GM12878 (cell line): ENCODE measurements around the gene LTB. TPM values are rescaled to one million over a fixed set of nuclear protein-coding genes. Genes with fewer than 3 reads are reported as not detected.

ENCODE experiments used
- ATAC-seq: fragments of 200-7000 bp; cut with Tn5 transposase; 3 replicates; pipeline ENCODE4 v1.9.1; 2020; ENCODE audit warnings: mild to moderate bottlenecking, moderate library complexity
- BruUV-seq: library from RNA; stranded (reverse); fragments of 400-500 nt; replicated peaks from 2 replicates; lab custom pipeline; 2021; lab: Mats Ljungman, UMichigan
- CTCF ChIA-PET: fragments of 300-600 bp; sonication (Branson Sonifier 250); formaldehyde crosslinking; extraction: SDS; loops from one replicate; lab custom pipeline; 2021; ENCODE audit warnings: inconsistent platforms; lab: Yijun Ruan, JAX
- POLR2A ChIA-PET: fragments of 350-600 bp; formaldehyde crosslinking; extraction: SDS; loops from one replicate; lab custom pipeline; 2021; ENCODE audit warnings: inconsistent platforms; lab: Charles Lee
- RAD21 ChIA-PET: fragments of 300-600 bp; sonication (Branson Sonifier 250); formaldehyde crosslinking; loops from one replicate; lab custom pipeline; 2023; ENCODE audit warnings: antibody characterized with exemption; ENCODE audit not compliant: unreplicated experiment; lab: Charles Lee
- SMC1A ChIA-PET: fragments of 300-600 bp; sonication (Branson Sonifier 250); formaldehyde crosslinking; loops from one replicate; lab custom pipeline; 2023; ENCODE audit not compliant: unreplicated experiment, uncharacterized antibody; lab: Charles Lee
- DNase-seq: peaks from one replicate; pipeline ENCODE4 v3.0.0-alpha.2; 2011; ENCODE audit warnings: low read depth, low spot score
- FAIRE-seq: peaks from 3 replicates; lab custom pipeline; 2011; peaks lifted over from hg19 to GRCh38; lab: Jason Lieb, UNC
- H2AFZ ChIP-seq: 2 replicates; pipeline ENCODE4 v1.6.0; 2011; ENCODE audit warnings: low read depth, low read length, control low read depth; ENCODE audit not compliant: control insufficient read depth
- H3K27ac ChIP-seq: 2 replicates; pipeline ENCODE4 v1.5.1; 2011; ENCODE audit warnings: control low read depth; ENCODE audit not compliant: control insufficient read depth, insufficient read depth
- H3K27me3 ChIP-seq, 2 experiments: replicated peaks in 1 of 2; 2 replicates each; pipeline versions ENCODE4 v1.6.0 to v1.6.1; 2011; ENCODE audit warnings: low read length in 1 of 2; ENCODE audit not compliant: control insufficient read depth in 2 of 2, insufficient read depth in 2 of 2
- H3K36me3 ChIP-seq, 2 experiments: 2 replicates each; pipeline ENCODE4 v1.5.1; 2011; ENCODE audit warnings: low read length in 1 of 2; ENCODE audit not compliant: control insufficient read depth in 2 of 2, insufficient read depth in 2 of 2
- H3K4me1 ChIP-seq: 2 replicates; pipeline ENCODE4 v1.6.1; 2011; ENCODE audit warnings: mild to moderate bottlenecking, low read length, moderate library complexity, mixed read lengths; ENCODE audit not compliant: control insufficient read depth, insufficient read depth
- H3K4me2 ChIP-seq: 2 replicates; pipeline ENCODE4 v1.6.0; 2011; ENCODE audit warnings: control low read depth; ENCODE audit not compliant: control insufficient read depth, insufficient read depth
- H3K4me3 ChIP-seq: fragments of 200-600 bp; sonication (generic); 2 replicates; pipeline ENCODE4 v1.5.1; 2016
- H3K79me2 ChIP-seq: 2 replicates; pipeline ENCODE4 v1.6.0; 2011; ENCODE audit warnings: low read length; ENCODE audit not compliant: control insufficient read depth, insufficient read depth
- H3K9ac ChIP-seq: 2 replicates; pipeline ENCODE4 v1.8.0; 2011; ENCODE audit warnings: low read length, control low read depth, mixed read lengths; ENCODE audit not compliant: control insufficient read depth, insufficient read depth
- H3K9me3 ChIP-seq: replicated peaks from 3 replicates; pipeline ENCODE4 v1.5.1; 2011; ENCODE audit warnings: mild to moderate bottlenecking, low read length; ENCODE audit not compliant: control insufficient read depth, insufficient read depth
- H4K20me1 ChIP-seq: 2 replicates; pipeline ENCODE4 v1.6.0; 2011; ENCODE audit not compliant: control insufficient read depth, insufficient read depth
- ATF2 ChIP-seq: IDR thresholded peaks from 2 replicates; pipeline ENCODE4 v1.6.1; 2012; ENCODE audit warnings: low read length, inconsistent platforms
- CREB1 ChIP-seq: IDR thresholded peaks from 2 replicates; pipeline ENCODE4 v1.6.1; 2012; ENCODE audit warnings: low read depth, mild to moderate bottlenecking, inconsistent platforms
- POLR2A ChIP-seq: IDR thresholded peaks from 2 replicates; pipeline ENCODE4 v1.6.1; 2011; ENCODE audit warnings: low read depth, mild to moderate bottlenecking, low read length
- RAD21 ChIP-seq: IDR thresholded peaks from 2 replicates; pipeline ENCODE4 v1.6.1; 2011; ENCODE audit warnings: mild to moderate bottlenecking, low read depth, low read length, moderate library complexity; ENCODE audit not compliant: insufficient read depth
- RB1 ChIP-seq: fragments of 450-650 bp; formaldehyde crosslinking; IDR thresholded peaks from 2 replicates; pipeline ENCODE4 v1.6.1; 2017; ENCODE audit warnings: mild to moderate bottlenecking, borderline replicate concordance
- RUNX3 ChIP-seq: IDR thresholded peaks from 2 replicates; pipeline ENCODE4 v1.6.1; 2012; ENCODE audit warnings: low read length, inconsistent platforms
- SIN3A ChIP-seq: IDR thresholded peaks from 2 replicates; pipeline ENCODE4 v1.6.1; 2012; ENCODE audit warnings: low read depth, low read length, improper control_type of control experiment
- SMAD1 ChIP-seq: fragments of 450-650 bp; IDR thresholded peaks from 2 replicates; pipeline ENCODE4 v1.6.1; 2018; ENCODE audit warnings: mild to moderate bottlenecking, low read depth; ENCODE audit not compliant: partially characterized antibody
- STAT3 ChIP-seq: IDR thresholded peaks from 2 replicates; pipeline ENCODE4 v1.6.1; 2011; ENCODE audit warnings: low read depth, low read length, improper control_type of control experiment
- ZNF687 ChIP-seq: fragments of 450-650 bp; IDR thresholded peaks from 2 replicates; pipeline ENCODE4 v1.6.1; 2017; ENCODE audit warnings: mild to moderate bottlenecking, moderate library complexity
- WGBS: methylation state at CpG from one replicate; pipeline ENCODE4 v1.1.6; 2016; ENCODE audit warnings: low lambda C conversion rate; ENCODE audit not compliant: insufficient replicate concordance, insufficient coverage; ENCODE audit errors: missing lambda C conversion rate; 5-methylcytosine and 5-hydroxymethylcytosine counted together
- in situ Hi-C: fragments of 300-500 bp; cut with MboI; formaldehyde crosslinking; loops from 9 replicates; pipeline ENCODE4 v1.14.3; 2018; ENCODE audit warnings: mixed read lengths
- intact Hi-C: fragments of 100-400 bp; cut with micrococcal nuclease; formaldehyde crosslinking; loops from one replicate; pipeline ENCODE4 v1.14.2; 2022; ENCODE audit not compliant: unreplicated experiment
- polyA plus RNA-seq, 11 experiments: library from polyadenylated mRNA; depleted of rRNA in 4 of 11; unstranded in 6 of 11; stranded (reverse) in 5 of 11; fragments of >200 nt; fragmentation: Nextera tagmentation in 4 of 11; fragmentation: Illumina TruSeq in 1 of 11; extraction: Ambion mirVana in 4 of 11; extraction: Trizol in 1 of 11; gene quantifications; 1 replicate in 1 of 11; 2 replicates in 10 of 11; pipeline versions ENCODE4 v1.2.1 to v1.2.3, GENCODE V29; 2011 to 2016; ENCODE audit warnings: inconsistent platforms in 2 of 11, missing spikeins in 2 of 11, low read depth in 1 of 11
- total RNA-seq, 4 experiments: library from RNA; depleted of rRNA in 3 of 4; stranded (reverse); fragments of >200 nt in 3 of 4; fragmentation: Illumina TruSeq in 1 of 4; extraction: Trizol in 1 of 4; gene quantifications; 2 replicates each; pipeline versions ENCODE4 v1.2.1 to v1.2.3, GENCODE V29; 2013 to 2021

The LTB gene
- total and polyA plus RNA-seq, 10 of the 15 experiments (the other 5 are each of a cell fraction or from before 2014, with no cell fraction given): 0.71 to 74.3 (median 20.0) TPM

DNA sequence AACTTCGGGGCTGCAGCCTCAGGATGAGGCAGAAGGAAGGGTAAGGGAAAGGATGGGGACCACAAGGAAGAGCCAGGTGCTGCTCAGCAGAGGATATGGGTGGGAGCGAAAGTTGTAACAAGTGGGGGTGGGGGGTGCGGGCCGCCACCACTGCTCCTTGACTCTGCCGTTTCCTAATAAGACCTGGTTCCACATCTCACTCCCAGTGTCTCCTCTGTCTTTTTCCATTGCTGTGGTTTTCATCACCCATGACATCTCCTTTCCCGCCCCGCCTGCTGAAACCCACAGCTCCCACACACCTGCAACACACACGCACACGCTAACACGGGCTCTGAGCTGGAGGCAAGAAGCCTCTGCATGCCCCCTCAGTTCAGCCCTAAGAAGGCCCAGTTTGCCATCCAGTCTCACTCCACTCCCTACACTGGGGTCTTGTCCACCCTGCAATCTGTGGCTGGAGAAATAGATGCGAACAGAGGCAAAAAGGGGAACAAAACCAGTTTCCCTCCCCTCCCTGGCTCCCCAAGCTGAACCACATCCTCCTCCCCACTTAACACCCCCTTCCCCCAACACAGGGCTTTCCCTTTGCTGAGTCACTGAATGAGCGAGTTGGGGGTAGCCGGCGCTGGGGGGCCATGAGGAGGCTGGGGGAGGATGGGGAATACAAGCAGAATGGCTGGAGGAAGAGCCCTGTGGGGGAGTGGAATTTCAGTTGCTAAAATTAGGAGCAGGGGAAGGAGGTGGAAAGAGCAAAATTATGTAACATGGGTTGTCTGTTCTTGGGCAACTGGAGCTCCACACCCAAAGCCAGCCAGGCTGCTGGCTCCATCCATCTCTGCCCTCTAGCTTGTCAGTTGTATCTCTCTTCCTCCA, 23.4 kb downstream of the LTB start (continued):
- TF ChIP-seq RB1 (peak; percentile 72; the same call in 1 of the 2 replicates), POLR2A (peak; percentile 76), RUNX3 (peak; percentile 96), SMAD1 (peak; percentile 41), RAD21 (0 out of 2 replicates have a peak, but pooled peaks have one; percentile 31), ATF2 (peak; percentile 94), CREB1 (peak; percentile 84)

GRCh38 chr6:31558318-31558625, 24.0 kb downstream of the LTB start:
- H2AFZ ChIP-seq: no peak overlapping the region
- intact Hi-C loops: loop anchor here (2.0 kb wide), 1 partner anchor 23 kb away; no protein-coding TSS in a partner anchor
- TF ChIP-seq STAT3 (no peak), ZNF687 (no peak), SIN3A (no peak)

More at GRCh38 chr6:31558318-31558625, 24.0 kb downstream of the LTB start:
- H3K27me3 ChIP-seq: no peaks in the 10 kb centered on the region
- H3K36me3 ChIP-seq: peaks cover 0 to 7% of the 10 kb centered on the region in 2 experiments; a peak in 2 of 4 replicates
- H3K79me2 ChIP-seq: peaks cover 17% of the 10 kb centered on the region
- peak overlapping the region; percentile 99 for H3K27ac ChIP-seq
- DNase-seq (no peak), FAIRE-seq (no peak), ATAC-seq (no peak)
- H3K4me2 ChIP-seq: peak overlapping the region; percentile 94
- H3K9ac ChIP-seq: peak overlapping the region; percentile 84
- H4K20me1 ChIP-seq: no peaks in the 10 kb centered on the region
- SMC1A ChIA-PET: interaction anchor here (1.1 to 34.7 kb wide), 3 partner anchors 8 to 26 kb away, joined by 3 to 1989 read pairs (median 5); partner anchors contain the start of genes LST1, LTA, LTB and NCR3
- in situ Hi-C loops: loop anchor here (25.0 kb wide), 2 partner anchors 1054 to 1404 kb away; partner anchors contain the start of genes BRD2 and HLA-DMA
- CTCF ChIA-PET: interaction anchor here (0.6 to 34.8 kb wide), 5 partner anchors 10 to 1287 kb away, joined by 3 to 2098 read pairs (median 19); partner anchors contain the start of genes LST1, LTA, LTB and MDC1
- H3K4me3 ChIP-seq: peak overlapping the region; percentile 55; the same call in 1 of the 2 replicates
- POLR2A ChIA-PET: interaction anchor here (1.6 to 9.1 kb wide), 5 partner anchors 9 to 35 kb away, joined by 4 to 255 read pairs (median 18); partner anchors contain the start of genes LTB, NCR3 and TNF
- WGBS: 3% methylated on average over 8 of the region's 8 CpGs
- RAD21 ChIA-PET: interaction anchor here (0.7 to 15.9 kb wide), 5 partner anchors 10 to 262 kb away, joined by 3 to 620 read pairs (median 62); partner anchors contain the start of genes ATP6V1G2, LST1, LTA and LTB
- no TSS peak for BruUV-seq
- no peaks in the 10 kb centered on the region for H3K9me3 ChIP-seq
- peaks cover 70% of the 10 kb centered on the region for H3K4me1 ChIP-seq
